ENCODE data around the gene BLOC1S1.

BLOC1S1 gene

DNA sequence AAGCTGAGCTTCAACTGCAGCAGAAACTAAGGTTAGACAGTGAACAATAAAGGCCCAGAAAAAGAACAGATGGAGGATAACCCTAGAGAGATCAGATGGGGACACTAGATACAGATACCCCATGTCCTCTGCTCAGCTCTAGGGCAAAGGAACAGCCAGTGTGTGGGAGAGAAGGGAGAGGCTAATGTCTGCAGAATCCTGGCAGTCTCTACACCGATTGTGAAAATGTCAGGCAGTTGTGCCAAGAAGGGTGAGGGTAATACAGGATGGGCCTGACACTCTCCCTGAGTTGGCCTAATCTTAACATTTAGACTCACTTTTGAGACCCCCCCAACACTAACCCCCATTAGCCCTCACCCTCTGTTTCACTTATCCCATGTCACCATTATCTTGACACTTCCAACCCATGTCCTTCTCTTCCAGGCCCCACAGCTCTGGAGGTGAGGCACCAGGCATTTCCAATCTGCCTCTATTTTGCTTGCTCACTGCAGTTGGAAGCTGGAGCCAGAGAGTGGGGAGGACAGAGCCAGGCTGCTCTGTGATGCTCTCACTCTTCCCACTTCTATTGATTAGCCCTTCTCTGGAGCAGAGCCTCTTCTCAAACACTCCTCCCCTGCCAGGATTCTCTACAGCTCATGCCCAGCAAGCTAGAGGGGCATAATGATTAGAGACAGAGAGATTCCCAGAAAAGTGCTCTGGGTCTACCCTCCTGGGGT lies 3.0 kb upstream of the BLOC1S1 start:
- no peak for DNase-seq

GRCh38 chr12:55713721-55714120 lies 2.1 kb upstream of the BLOC1S1 start:
- DNase-seq = no peak

DNA sequence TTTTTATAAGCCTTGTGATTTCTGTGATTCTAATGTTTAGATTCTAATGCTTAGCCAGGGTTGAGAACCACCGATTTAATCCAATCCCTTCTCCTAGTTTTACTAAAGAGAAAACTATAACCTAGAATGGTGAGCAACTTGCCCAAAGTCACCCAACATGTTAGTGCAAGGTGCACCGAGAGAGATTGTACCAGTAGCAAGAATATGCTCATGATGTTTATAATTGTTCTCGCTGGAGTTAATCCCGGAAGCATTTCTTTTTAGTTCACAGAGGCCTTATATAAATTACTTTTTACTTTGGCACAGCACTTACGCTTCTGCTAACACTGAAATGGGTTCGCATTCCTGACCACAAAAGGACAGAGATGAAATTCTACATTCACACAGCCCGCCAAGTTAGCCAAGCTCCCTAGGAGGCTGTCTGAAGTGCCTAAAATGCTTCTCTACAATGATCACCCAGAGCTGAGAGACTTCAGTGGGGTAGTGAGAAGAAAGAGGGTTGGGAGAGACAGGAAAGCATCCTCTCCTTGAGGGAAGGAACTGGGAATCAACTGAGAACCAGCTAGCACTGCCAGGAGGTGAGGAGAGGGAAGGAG lies 579 bp upstream of the BLOC1S1 start:
- no peak for DNase-seq

DNA sequence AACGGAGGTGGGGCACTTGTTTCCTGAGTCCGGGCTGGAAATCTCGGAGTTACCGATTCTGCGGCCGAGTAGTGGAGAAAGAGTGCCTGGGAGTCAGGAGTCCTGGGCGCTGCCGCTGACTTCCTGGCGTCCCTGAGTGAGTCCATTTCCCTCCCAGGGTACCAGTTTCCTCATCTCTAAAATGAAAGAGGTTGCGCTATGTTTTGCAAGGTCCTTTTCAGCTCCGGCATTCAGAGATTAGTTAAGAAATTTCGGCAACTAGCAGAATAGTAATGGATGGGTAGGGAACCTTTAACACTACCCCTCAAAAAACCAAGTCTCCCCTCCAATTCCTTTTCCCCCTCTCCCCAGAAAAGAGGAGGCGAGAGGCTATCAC lies 724 bp downstream of the BLOC1S1 start:
- DNase-seq = no peak

DNA sequence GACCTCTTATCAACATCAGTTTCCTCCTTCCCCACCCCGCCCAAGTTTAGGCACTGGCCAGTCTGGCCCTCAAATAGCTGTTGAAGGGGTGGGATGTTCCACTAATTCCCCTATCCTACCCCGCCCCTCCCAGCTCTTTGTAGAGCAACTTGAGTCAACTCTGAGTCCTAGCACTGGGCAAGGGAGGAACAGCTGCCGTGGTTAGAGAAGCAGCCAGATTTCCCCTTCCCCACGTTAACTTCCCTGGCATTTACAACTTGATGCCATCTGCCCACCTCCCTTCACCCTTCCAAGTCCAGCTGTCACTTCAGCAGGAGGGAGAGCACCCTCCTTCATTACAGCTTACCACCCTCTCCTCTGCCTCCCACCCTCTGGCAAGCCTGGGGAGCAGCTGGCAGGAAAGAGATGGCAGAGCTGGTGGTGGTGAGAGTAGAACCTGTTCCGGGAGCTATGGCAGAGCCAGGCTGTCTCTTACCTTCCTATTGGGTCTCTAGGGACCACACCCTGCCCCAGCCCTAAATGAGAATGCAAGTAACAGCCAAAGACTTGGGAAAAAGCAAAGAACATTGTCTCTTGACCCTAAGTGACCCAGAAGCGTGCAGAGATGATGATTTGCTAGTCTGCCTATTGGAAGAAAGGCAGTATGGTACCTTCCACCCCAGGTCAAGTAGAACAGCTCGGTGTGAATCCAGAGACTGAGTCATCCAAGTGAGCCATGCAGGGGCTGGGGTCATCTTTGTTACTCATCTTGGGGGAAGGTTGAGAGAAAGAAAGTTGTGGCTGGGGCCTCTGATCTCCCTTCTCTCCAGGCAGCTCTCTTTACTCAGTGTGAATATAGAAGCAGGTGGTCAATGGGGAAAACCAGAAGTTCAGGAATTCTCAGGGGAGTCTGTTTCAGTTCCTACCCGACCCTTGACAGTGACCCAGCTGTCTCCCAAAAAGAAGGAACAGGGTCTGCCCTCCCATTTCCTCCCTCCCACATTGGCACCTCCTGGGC lies 1.5 kb downstream of the BLOC1S1 start:
- DNase-seq = peak; percentile 17

- DNase-seq = no peak
Measured at GRCh38 chr12:55718015-55718414, 2.2 kb downstream of the BLOC1S1 start.

GRCh38 chr12:55718624-55719275 lies 2.9 kb downstream of the BLOC1S1 start:
- DNase-seq = no peak

- no peak for DNase-seq
Measured at GRCh38 chr12:55719371-55719770, 3.5 kb downstream of the BLOC1S1 start.

DNA sequence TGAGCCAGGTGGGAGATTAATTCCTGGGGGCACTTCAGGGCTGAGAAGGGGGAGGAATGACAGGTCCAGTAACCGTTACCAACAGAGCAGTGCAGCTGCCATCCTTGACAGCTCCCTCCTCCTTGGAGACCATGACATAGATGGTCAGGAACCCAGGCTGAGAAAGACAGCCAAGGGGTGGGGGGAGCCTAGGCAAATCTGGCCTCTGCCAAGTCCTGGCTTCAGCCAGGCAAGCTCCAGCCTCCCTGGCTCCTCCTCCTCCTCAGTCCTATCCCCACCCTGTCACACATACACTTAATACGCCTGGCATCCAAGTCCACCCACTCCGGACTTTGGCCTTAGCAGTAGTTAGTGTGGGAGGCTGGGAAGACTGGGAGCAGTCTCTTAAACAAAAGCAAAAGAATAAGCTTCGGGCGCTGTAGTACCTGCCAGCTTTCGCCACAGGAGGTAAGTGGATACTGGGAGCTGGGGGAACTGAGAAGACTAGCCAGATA lies 4.3 kb downstream of the BLOC1S1 start, which contains the start of gene RDH5:
TSS of gene RDH5 (plus strand) at position 323 of the 494 bp plus-strand sequence. CDS start 792 bp downstream, outside the sequence.
- no peak for DNase-seq

- DNase-seq = no peak
Measured at GRCh38 chr12:55720894-55721444, 5.1 kb downstream of the BLOC1S1 start.

DNA sequence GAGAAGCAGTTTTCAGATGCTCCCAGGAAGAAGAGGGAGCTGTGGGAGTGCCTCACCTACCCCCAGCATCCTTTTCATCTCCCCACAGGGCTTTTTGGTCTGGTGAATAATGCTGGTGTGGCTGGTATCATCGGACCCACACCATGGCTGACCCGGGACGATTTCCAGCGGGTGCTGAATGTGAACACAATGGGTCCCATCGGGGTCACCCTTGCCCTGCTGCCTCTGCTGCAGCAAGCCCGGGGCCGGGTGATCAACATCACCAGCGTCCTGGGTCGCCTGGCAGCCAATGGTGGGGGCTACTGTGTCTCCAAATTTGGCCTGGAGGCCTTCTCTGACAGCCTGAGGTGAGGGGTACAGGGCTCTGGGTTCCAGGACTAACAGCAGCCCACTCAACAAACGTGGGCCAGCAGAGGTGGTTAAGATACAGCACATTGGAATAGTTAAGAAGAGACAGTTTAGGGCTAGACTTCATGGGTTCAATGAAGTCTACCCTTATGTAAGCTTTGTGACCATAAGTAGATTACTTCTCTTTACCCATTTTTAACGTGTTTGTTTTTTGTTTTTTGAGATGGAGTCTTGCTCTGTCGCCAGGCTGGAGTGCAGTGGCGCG lies 5.9 kb downstream of the BLOC1S1 start:
- no peak for DNase-seq

DNA sequence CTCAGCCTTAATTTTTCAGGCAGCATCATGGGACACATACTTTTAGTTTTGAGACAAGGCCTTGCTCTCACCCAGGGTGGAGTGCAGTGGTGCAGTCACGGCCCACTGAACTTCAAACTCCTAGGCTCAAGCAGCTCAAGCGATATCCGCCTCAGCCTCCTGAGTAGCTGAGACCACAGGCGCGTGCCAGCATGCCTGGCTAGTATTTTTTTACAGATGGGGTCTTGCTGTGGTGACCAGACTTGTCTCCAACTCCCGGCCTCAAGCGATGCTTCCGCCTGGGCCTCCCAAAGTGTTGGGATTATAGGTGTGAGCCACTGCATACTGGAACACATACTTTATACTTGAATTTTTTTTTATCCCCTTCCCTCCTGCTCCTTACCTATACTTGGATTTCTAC lies 7.1 kb downstream of the BLOC1S1 start:
- no peak for DNase-seq

- DNase-seq = no peak
Measured at GRCh38 chr12:55723516-55724225, 7.8 kb downstream of the BLOC1S1 start.

- peak; percentile 68 for DNase-seq
Measured at GRCh38 chr12:55724226-55724939, 8.5 kb downstream of the BLOC1S1 start.

- DNase-seq = no peak
Measured at GRCh38 chr12:55724940-55725309, 9.1 kb downstream of the BLOC1S1 start.

- no peak for DNase-seq
Measured at GRCh38 chr12:55725556-55725955, 9.7 kb downstream of the BLOC1S1 start.

GRCh38 chr12:55726971-55727370 lies 11.1 kb downstream of the BLOC1S1 start:
- no peak for DNase-seq

- DNase-seq = no peak
Measured at GRCh38 chr12:55727643-55728185, 11.9 kb downstream of the BLOC1S1 start.

DNA sequence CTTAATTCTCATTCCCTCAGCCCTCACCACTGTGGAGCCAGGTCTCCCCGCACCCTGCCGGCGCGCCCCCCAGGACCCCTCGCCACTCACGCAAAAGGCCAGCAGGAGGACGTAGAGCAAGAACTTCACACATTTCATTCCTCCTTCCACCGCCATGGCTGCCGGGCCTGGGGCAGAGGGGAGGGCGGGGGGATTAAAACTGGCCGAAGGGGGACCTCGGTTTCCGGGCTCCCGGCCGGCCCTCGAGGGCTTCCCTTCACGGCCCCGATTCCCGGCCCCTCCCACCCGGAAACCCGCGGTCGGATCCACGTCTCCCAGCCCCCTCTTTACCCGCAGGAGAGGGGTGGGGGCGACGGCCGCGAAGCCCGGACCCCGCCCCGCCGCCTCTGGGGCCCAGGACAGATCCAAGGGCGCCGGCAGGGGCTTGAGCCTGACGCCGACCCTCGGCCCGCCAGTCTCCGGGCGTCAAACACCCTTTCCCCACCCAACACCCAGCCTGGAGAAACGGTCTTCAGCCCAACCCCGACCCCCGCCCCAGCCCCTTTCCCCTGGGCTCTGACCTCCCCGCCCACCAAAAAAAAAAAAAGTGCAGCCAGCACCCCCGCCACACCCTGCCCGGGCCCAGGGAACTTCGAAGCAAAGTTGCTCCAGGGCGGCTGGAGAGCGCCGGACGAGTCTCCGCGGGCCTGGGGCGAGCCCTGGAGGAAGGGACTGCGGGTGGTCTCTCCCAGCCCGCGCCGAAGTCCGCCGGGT lies 12.5 kb downstream of the BLOC1S1 start:
- peak; percentile 38 for DNase-seq
